Trophoblast cell (in vitro differentiated cells and primary cell): ENCODE results near the gene CISD3.

Experiments
- DNase-seq, 2 donors: peaks; one replicate each; pipeline ENCODE4 v3.0.0-alpha.2; 2016
- H2AFZ ChIP-seq: 2 replicates; pipeline ENCODE4 v1.6.1; 2013; ENCODE audit warnings: low read length, moderate library complexity, mild to moderate bottlenecking; ENCODE audit not compliant: insufficient read depth, poor library complexity
- H2AK5ac ChIP-seq: 2 replicates; pipeline ENCODE4 v1.6.1; 2013; ENCODE audit warnings: mild to moderate bottlenecking, low read length
- H2BK120ac ChIP-seq: 2 replicates; pipeline ENCODE4 v1.6.1; 2013; ENCODE audit warnings: low read length, mild to moderate bottlenecking, moderate library complexity; ENCODE audit not compliant: insufficient read depth, poor library complexity
- H2BK12ac ChIP-seq: 2 replicates; pipeline ENCODE4 v1.6.1; 2013; ENCODE audit warnings: mild to moderate bottlenecking, low read length, moderate library complexity
- H2BK5ac ChIP-seq: 2 replicates; pipeline ENCODE4 v1.6.1; 2013; ENCODE audit warnings: low read length, low read depth, moderate library complexity, mild to moderate bottlenecking; ENCODE audit not compliant: poor library complexity
- H3K14ac ChIP-seq: 2 replicates; pipeline ENCODE4 v1.6.1; 2013; ENCODE audit warnings: mild to moderate bottlenecking, low read length
- H3K18ac ChIP-seq: 2 replicates; pipeline ENCODE4 v1.6.1; 2013; ENCODE audit warnings: mild to moderate bottlenecking, low read length
- H3K23ac ChIP-seq: 2 replicates; pipeline ENCODE4 v1.6.1; 2013; ENCODE audit warnings: low read length
- H3K27ac ChIP-seq: 2 replicates; pipeline ENCODE4 v1.5.1; 2013; ENCODE audit warnings: low read depth, mild to moderate bottlenecking, inconsistent platforms, low read length, moderate library complexity
- H3K27me3 ChIP-seq: 2 replicates; pipeline ENCODE4 v1.6.1; 2013; ENCODE audit warnings: inconsistent platforms, mild to moderate bottlenecking, low read length, moderate library complexity; ENCODE audit not compliant: insufficient read depth
- H3K36me3 ChIP-seq, 2 experiments: 1 replicate in 1 of 2; 2 replicates in 1 of 2; pipeline ENCODE4 v1.6.1; 2013; ENCODE audit warnings: low read length in 2 of 2, mild to moderate bottlenecking in 2 of 2, moderate library complexity in 1 of 2; ENCODE audit not compliant: insufficient read depth in 2 of 2, control insufficient read depth in 1 of 2
- H3K4ac ChIP-seq: 2 replicates; pipeline ENCODE4 v1.6.1; 2013; ENCODE audit warnings: low read depth, mild to moderate bottlenecking, low read length, moderate library complexity
- H3K4me1 ChIP-seq, 2 experiments: 1 replicate in 1 of 2; 2 replicates in 1 of 2; pipeline ENCODE4 v1.6.1; 2013; ENCODE audit warnings: low read length in 2 of 2, mild to moderate bottlenecking in 2 of 2, moderate library complexity in 1 of 2; ENCODE audit not compliant: insufficient read depth in 2 of 2, control insufficient read depth in 1 of 2
- H3K4me2 ChIP-seq: 2 replicates; pipeline ENCODE4 v1.6.1; 2013; ENCODE audit warnings: inconsistent platforms, mild to moderate bottlenecking, low read length, moderate library complexity
- H3K4me3 ChIP-seq: 2 replicates; pipeline ENCODE4 v1.5.1; 2013; ENCODE audit warnings: mild to moderate bottlenecking, low read depth, low read length, inconsistent platforms
- H3K79me1 ChIP-seq: one replicate; pipeline ENCODE4 v1.6.1; 2013; ENCODE audit warnings: low read length
- H3K79me2 ChIP-seq: 2 replicates; pipeline ENCODE4 v1.6.1; 2013; ENCODE audit warnings: low read length, mild to moderate bottlenecking; ENCODE audit not compliant: control insufficient read depth, insufficient read depth, poor library complexity
- H3K9ac ChIP-seq: 2 replicates; pipeline ENCODE4 v1.6.1; 2013; ENCODE audit warnings: mild to moderate bottlenecking, low read length
- H3K9me3 ChIP-seq: 2 replicates; pipeline ENCODE4 v1.6.1; 2013; ENCODE audit warnings: low read depth, mild to moderate bottlenecking, control low read depth, inconsistent platforms, low read length; ENCODE audit not compliant: insufficient read depth
- H4K12ac ChIP-seq: 2 replicates; pipeline ENCODE4 v1.6.1; 2013; ENCODE audit warnings: low read depth, mild to moderate bottlenecking, low read length, moderate library complexity
- H4K8ac ChIP-seq: 2 replicates; pipeline ENCODE4 v1.6.1; 2013; ENCODE audit warnings: low read depth, mild to moderate bottlenecking, low read length, moderate library complexity
- H4K91ac ChIP-seq: one replicate; pipeline ENCODE4 v1.6.1; 2013; ENCODE audit warnings: low read depth, mild to moderate bottlenecking, low read length, moderate library complexity
- WGBS: extraction: QIAGEN DNeasy Blood & Tissue Kit; methylation state at CpG from one replicate; pipeline ENCODE4 v1.1.7; 2013; ENCODE audit warnings: missing lambda C conversion rate; ENCODE audit not compliant: insufficient read length, insufficient coverage; ENCODE audit errors: extremely low coverage; 5-methylcytosine and 5-hydroxymethylcytosine counted together

The CISD3 gene

GRCh38 chr17:38748892-38749222 lies 18.7 kb downstream of the CISD3 start:
- Histone ChIP-seq H3K14ac (peak overlapping the region; percentile 87), H4K12ac (peak overlapping the region; percentile 61), H2BK12ac (no peak overlapping the region), H3K4me2 (peak overlapping the region; percentile 89), H3K27me3 (no peaks in the 10 kb centered on the region), H3K79me1 (peaks cover 30% of the 10 kb centered on the region), H3K27ac (peak overlapping the region; percentile 80), H3K36me3 (peaks cover 2 to 6% of the 10 kb centered on the region in 2 experiments), H3K79me2 (peaks cover 39% of the 10 kb centered on the region), H4K8ac (peak overlapping the region; percentile 82), H2AK5ac (peak overlapping the region; percentile 53), H2BK120ac (peak overlapping the region; percentile 48), H3K4ac (peak overlapping the region; percentile 50), H2BK5ac (no peak overlapping the region), H3K4me3 (peak overlapping the region; percentile 70), H2AFZ (peak overlapping the region; percentile 35), H3K9ac (peak overlapping the region; percentile 71), H3K4me1 (peaks cover 15 to 26% of the 10 kb centered on the region in 2 experiments), H3K18ac (peak overlapping the region; percentile 71), H3K23ac (no peak overlapping the region), H4K91ac (peak overlapping the region; percentile 81), H3K9me3 (no peaks in the 10 kb centered on the region)
- no CpG with 5 or more reads among the region's 32 CpGs for WGBS
- DNase-seq, result no peak

GRCh38 chr17:38749223-38750043 lies 19.3 kb downstream of the CISD3 start:
- H2BK5ac ChIP-seq, result peak overlapping the region; percentile 23
- H2BK120ac ChIP-seq, result peak overlapping the region; percentile 48
- H3K23ac ChIP-seq, result no peak overlapping the region
- H3K27ac ChIP-seq, result peak overlapping the region; percentile 80
- H3K14ac ChIP-seq, result peak overlapping the region; percentile 87
- peak overlapping the region; percentile 82 for H4K8ac ChIP-seq
- H3K36me3 ChIP-seq, result peaks cover 7 to 8% of the 10 kb centered on the region in 2 experiments
- H2BK12ac ChIP-seq, result peak overlapping the region; percentile 8
- H3K79me2 ChIP-seq, result peaks cover 39% of the 10 kb centered on the region
- no peaks in the 10 kb centered on the region for H3K27me3 ChIP-seq
- peaks cover 30% of the 10 kb centered on the region for H3K79me1 ChIP-seq
- peak; percentile 42 to 52 for DNase-seq
- WGBS, result no CpG with 5 or more reads among the region's 79 CpGs
- H4K91ac ChIP-seq, result peak overlapping the region; percentile 81
- H3K4me2 ChIP-seq, result peak overlapping the region; percentile 89
- H3K9ac ChIP-seq, result peak overlapping the region; percentile 71
- H2AFZ ChIP-seq, result peak overlapping the region; percentile 74
- H3K4me3 ChIP-seq, result peak overlapping the region; percentile 70
- H3K9me3 ChIP-seq, result no peaks in the 10 kb centered on the region
- peak overlapping the region; percentile 71 for H3K18ac ChIP-seq
- peak overlapping the region; percentile 64 for H4K12ac ChIP-seq
- H2AK5ac ChIP-seq, result peak overlapping the region; percentile 34
- peaks cover 15 to 24% of the 10 kb centered on the region in 2 experiments for H3K4me1 ChIP-seq
- H3K4ac ChIP-seq, result peak overlapping the region; percentile 30

GRCh38 chr17:38750044-38750311 lies 19.8 kb downstream of the CISD3 start:
- peak overlapping the region; percentile 1 for H4K91ac ChIP-seq
- WGBS, result no CpG with 5 or more reads among the region's 12 CpGs

DNA sequence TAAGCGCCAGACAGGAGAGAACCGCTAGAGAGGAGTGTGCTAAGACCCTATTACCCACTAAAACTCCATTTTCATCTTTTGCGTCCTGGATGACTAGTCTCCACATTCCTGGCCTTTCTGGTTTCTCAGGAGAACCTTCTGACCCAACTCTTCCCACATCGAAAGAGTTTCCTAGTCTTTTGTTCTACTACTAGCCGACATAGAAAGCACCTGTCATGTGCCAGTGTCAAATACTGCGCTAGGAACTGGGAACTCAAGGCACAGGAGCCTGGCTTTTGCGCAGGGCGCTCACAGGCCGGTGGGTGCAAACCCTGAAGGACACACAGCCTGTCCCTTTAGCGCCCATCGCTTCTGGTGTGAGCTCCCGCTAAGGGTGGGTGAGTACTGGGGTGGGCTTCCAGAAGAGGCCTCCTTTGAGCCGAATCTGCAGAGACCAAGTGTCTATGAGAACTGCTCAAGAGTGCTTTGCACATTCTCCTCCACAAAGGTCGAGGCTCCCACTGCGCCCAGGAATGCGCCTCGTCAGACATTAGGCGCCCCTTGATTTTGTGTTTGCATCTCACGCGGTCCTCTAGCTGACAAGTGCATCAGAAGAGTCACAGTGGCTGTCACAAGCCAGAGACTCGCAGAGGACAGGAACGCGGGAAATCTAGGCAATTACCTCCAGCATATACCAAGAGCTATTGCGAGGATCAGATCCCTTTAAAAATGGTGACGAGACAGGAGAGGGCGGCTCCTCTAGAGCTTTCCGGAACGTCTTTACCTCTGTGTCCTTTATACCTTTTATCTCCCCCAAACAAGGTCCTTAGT lies 20.4 kb downstream of the CISD3 start:
- H3K36me3 ChIP-seq, result peaks cover 12 to 15% of the 10 kb centered on the region in 2 experiments
- no CpG with 5 or more reads among the region's 28 CpGs for WGBS
- peak; percentile 47 to 66 for DNase-seq

More at GRCh38 chr17:38750044-38750311, 19.8 kb downstream of the CISD3 start:
- H3K14ac ChIP-seq, result peak overlapping the region; percentile 45
- H3K79me1 ChIP-seq, result peaks cover 30% of the 10 kb centered on the region
- H3K9me3 ChIP-seq, result no peaks in the 10 kb centered on the region
- no peak overlapping the region for H3K4ac ChIP-seq
- no peak overlapping the region for H3K18ac ChIP-seq
- no peak overlapping the region for H2AK5ac ChIP-seq
- peaks cover 15 to 24% of the 10 kb centered on the region in 2 experiments for H3K4me1 ChIP-seq
- H3K27ac ChIP-seq, result peak overlapping the region; percentile 31
- H3K27me3 ChIP-seq, result no peaks in the 10 kb centered on the region
- H2BK12ac ChIP-seq, result no peak overlapping the region
- peaks cover 39% of the 10 kb centered on the region for H3K79me2 ChIP-seq
- peak overlapping the region; percentile 70 for H3K4me3 ChIP-seq
- H3K36me3 ChIP-seq, result peaks cover 10% of the 10 kb centered on the region in 2 experiments
- no peak for DNase-seq
- peak overlapping the region; percentile 64 for H4K12ac ChIP-seq
- peak overlapping the region; percentile 89 for H3K4me2 ChIP-seq
- H3K9ac ChIP-seq, result peak overlapping the region; percentile 59
- H3K23ac ChIP-seq, result no peak overlapping the region
- no peak overlapping the region for H2BK5ac ChIP-seq
- peak overlapping the region; percentile 82 for H4K8ac ChIP-seq
- H2AFZ ChIP-seq, result peak overlapping the region; percentile 74
- H2BK120ac ChIP-seq, result peak overlapping the region; percentile 0

More for the DNA sequence above, 20.4 kb downstream of the CISD3 start:
- H2AK5ac ChIP-seq, result no peak overlapping the region
- no peak overlapping the region for H3K27ac ChIP-seq
- H4K12ac ChIP-seq, result no peak overlapping the region
- no peak overlapping the region for H3K4me3 ChIP-seq
- peaks cover 30% of the 10 kb centered on the region for H3K79me1 ChIP-seq
- no peak overlapping the region for H3K14ac ChIP-seq
- peak overlapping the region; percentile 2 for H4K8ac ChIP-seq
- no peak overlapping the region for H2BK120ac ChIP-seq
- H3K4me2 ChIP-seq, result peak overlapping the region; percentile 89
- no peak overlapping the region for H3K4ac ChIP-seq
- H3K27me3 ChIP-seq, result no peaks in the 10 kb centered on the region
- peaks cover 15 to 24% of the 10 kb centered on the region in 2 experiments for H3K4me1 ChIP-seq
- H4K91ac ChIP-seq, result peak overlapping the region; percentile 1
- no peak overlapping the region for H3K9ac ChIP-seq
- H3K79me2 ChIP-seq, result peaks cover 38% of the 10 kb centered on the region
- no peak overlapping the region for H2AFZ ChIP-seq
- no peak overlapping the region for H2BK5ac ChIP-seq
- H2BK12ac ChIP-seq, result no peak overlapping the region
- no peak overlapping the region for H3K18ac ChIP-seq
- H3K23ac ChIP-seq, result no peak overlapping the region
- H3K9me3 ChIP-seq, result no peaks in the 10 kb centered on the region
